ENCODE results near the gene GLRX5. TPM values are rescaled to one million over a fixed set of nuclear protein-coding genes. Genes with fewer than 3 reads are reported as not detected.

The GLRX5 gene
- total RNA-seq, 1 experiment from 2014 or later, result 58.0 TPM

DNA sequence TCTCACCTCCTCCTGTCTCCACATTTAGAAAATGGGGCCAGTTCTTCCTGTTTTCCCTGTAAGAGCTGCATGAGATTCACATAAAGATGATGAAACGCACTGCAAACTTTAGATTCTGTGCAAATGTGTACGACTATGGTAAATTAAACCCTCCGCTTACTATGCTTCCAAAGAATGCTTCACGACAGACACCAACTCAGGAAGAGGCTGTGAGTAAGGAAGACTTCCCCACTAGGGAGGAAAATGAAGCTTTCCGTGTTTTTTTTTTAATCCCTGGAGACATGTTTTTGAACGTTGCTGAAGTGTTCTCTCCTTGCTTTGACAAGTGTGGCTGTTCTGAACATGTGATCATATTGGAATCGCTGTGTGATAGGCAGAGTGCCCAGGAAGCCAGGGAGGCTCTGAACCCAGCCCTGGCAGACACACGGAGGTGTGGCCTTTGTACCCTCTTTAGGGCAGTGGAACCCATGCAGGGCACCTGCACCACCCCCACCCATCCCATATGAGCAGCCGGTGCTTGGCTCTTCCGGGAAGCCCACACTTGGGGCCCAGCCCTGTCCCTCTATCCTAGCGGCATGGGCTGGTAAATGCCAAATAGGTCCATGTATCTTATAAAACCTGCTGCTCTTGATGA, 10.9 kb upstream of the GLRX5 start:
- no TSS peak for BruUV-seq (replicated peaks)
- Mint-ChIP-seq H3K27me3 (ENCODE audit: unreplicated experiment) (no peaks in the 10 kb centered on the region), H3K9me3 (ENCODE audit: low read depth, unreplicated experiment) (no peaks in the 10 kb centered on the region), H3K4me1 (ENCODE audit: low read depth, unreplicated experiment) (peaks cover 48% of the 10 kb centered on the region), H3K36me3 (ENCODE audit: insufficient read depth, unreplicated experiment) (peaks cover 5% of the 10 kb centered on the region), H3K4me3 (ENCODE audit: low read depth, unreplicated experiment) (peak overlapping the region; percentile 42), H3K27ac (ENCODE audit: unreplicated experiment) (peak overlapping the region; percentile 72)
- CTCF ChIA-PET, result interaction anchor here (1.4 to 1.6 kb wide), 4 partner anchors 16 to 82 kb away, joined by 3 to 7 read pairs (median 4); no protein-coding TSS in a partner anchor
- intact Hi-C loops (cut with micrococcal nuclease; ENCODE audit: unreplicated experiment), result no loop called here
- TF ChIP-seq CTCF (IDR thresholded peaks at IDR 0.05; ENCODE audit: unreplicated experiment), result no peak
- DNase-seq, result peak; percentile 41

- CTCF ChIA-PET, result interaction anchor here (1.4 to 1.5 kb wide), 2 partner anchors 53 to 83 kb away, joined by 3 to 7 read pairs; no protein-coding TSS in a partner anchor
- intact Hi-C loops (cut with micrococcal nuclease; ENCODE audit: unreplicated experiment), result no loop called here
- Mint-ChIP-seq H3K4me3 (ENCODE audit: low read depth, unreplicated experiment) (peak overlapping the region; percentile 42), H3K36me3 (ENCODE audit: insufficient read depth, unreplicated experiment) (peaks cover 5% of the 10 kb centered on the region), H3K27ac (ENCODE audit: unreplicated experiment) (peak overlapping the region; percentile 20), H3K27me3 (ENCODE audit: unreplicated experiment) (no peaks in the 10 kb centered on the region), H3K4me1 (ENCODE audit: low read depth, unreplicated experiment) (peaks cover 48% of the 10 kb centered on the region), H3K9me3 (ENCODE audit: low read depth, unreplicated experiment) (no peaks in the 10 kb centered on the region)
- no peak for TF ChIP-seq CTCF (IDR thresholded peaks at IDR 0.05; ENCODE audit: unreplicated experiment)
- no peak for DNase-seq
- no TSS peak for BruUV-seq (replicated peaks)
Observed at GRCh38 chr14:95524706-95525512, 9.9 kb upstream of the GLRX5 start.

GRCh38 chr14:95525999-95526398, 8.9 kb upstream of the GLRX5 start:
- no peaks in the 10 kb centered on the region for H3K9me3 Mint-ChIP-seq (ENCODE audit: low read depth, unreplicated experiment)
- H3K4me3 Mint-ChIP-seq (ENCODE audit: low read depth, unreplicated experiment), result peak overlapping the region; percentile 44
- DNase-seq, result no peak
- BruUV-seq (replicated peaks), result no TSS peak
- CTCF ChIA-PET, result interaction anchor here (1.3 to 2.3 kb wide), 2 partner anchors 69 to 84 kb away, joined by 4 to 19 read pairs; no protein-coding TSS in a partner anchor
- TF ChIP-seq CTCF (IDR thresholded peaks at IDR 0.05; ENCODE audit: unreplicated experiment), result no peak
- H3K4me1 Mint-ChIP-seq (ENCODE audit: low read depth, unreplicated experiment), result peaks cover 51% of the 10 kb centered on the region
- H3K27ac Mint-ChIP-seq (ENCODE audit: unreplicated experiment), result peak overlapping the region; percentile 38
- H3K27me3 Mint-ChIP-seq (ENCODE audit: unreplicated experiment), result no peaks in the 10 kb centered on the region
- H3K36me3 Mint-ChIP-seq (ENCODE audit: insufficient read depth, unreplicated experiment), result peaks cover 11% of the 10 kb centered on the region
- intact Hi-C loops (cut with micrococcal nuclease; ENCODE audit: unreplicated experiment), result no loop called here

DNA sequence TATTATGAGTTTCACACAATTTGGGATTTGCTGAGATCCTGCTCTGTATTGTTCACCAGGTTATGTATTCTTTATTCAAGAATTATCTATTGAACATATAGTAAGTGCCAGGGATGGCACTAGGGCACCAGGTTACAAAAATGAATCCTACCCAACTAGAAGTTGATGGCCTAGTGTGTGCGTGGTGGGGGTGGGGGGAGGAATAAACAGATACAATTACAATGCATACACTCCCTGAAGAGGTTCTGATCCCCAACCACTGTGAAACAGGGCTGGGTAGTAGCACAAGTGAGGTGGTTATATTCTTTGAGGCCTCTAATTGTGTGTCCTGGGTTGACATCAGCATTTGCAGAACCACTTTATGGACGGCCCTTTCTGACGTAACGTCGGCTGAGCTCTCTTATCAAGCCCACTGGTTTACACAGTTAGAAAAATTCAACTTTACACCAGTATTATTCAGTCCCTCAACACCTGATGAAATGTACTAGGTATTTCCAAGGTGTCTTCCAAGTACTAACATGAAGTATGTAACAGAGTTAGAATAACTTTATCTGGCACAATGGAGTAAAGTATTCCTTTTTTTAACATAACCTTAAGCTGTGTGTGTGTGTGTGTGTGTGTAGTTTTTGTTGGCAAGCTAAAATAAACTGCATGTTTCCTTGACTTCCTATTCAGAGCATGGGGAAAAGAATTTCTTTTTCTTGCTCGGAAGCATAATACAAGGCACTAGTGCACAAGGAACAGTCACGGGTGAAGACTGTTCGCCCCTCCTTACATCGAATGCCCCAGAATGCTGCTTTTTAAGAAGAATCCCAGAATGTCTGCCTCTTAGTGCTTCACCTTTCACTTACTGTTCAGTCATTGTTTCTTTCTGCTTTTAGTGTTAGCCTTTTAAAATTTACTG, 8.1 kb upstream of the GLRX5 start:
- CTCF ChIA-PET, result interaction anchor here (0.6 to 2.3 kb wide), 6 partner anchors 11 to 84 kb away, joined by 3 to 19 read pairs (median 4); no protein-coding TSS in a partner anchor
- peaks cover 58% of the 10 kb centered on the region for H3K4me1 Mint-ChIP-seq (ENCODE audit: low read depth, unreplicated experiment)
- intact Hi-C loops (cut with micrococcal nuclease; ENCODE audit: unreplicated experiment), result loop anchor here (1.0 kb wide), 1 partner anchor 84 kb away; no protein-coding TSS in a partner anchor
- H3K27me3 Mint-ChIP-seq (ENCODE audit: unreplicated experiment), result no peaks in the 10 kb centered on the region
- no peak for TF ChIP-seq CTCF (IDR thresholded peaks at IDR 0.05; ENCODE audit: unreplicated experiment)
- DNase-seq, result no peak
- H3K4me3 Mint-ChIP-seq (ENCODE audit: low read depth, unreplicated experiment), result no peak overlapping the region
- BruUV-seq (replicated peaks), result no TSS peak
- H3K27ac Mint-ChIP-seq (ENCODE audit: unreplicated experiment), result peak overlapping the region; percentile 38
- no peaks in the 10 kb centered on the region for H3K9me3 Mint-ChIP-seq (ENCODE audit: low read depth, unreplicated experiment)
- peaks cover 17% of the 10 kb centered on the region for H3K36me3 Mint-ChIP-seq (ENCODE audit: insufficient read depth, unreplicated experiment)

Measured in Calu3 (cell line).